ENCODE results near the gene FAM110C.

- TF ChIP-seq EZH2 (IDR thresholded peaks at IDR 0.05), result no peak
- TF ChIP-seq POLR2AphosphoS5 (IDR thresholded peaks at IDR 0.05; ENCODE audit: borderline replicate concordance, low read depth, low read length), result no peak
- no peak for TF ChIP-seq FOXP2 (optimal IDR thresholded peaks at IDR 0.05; ENCODE audit: control extremely low read depth, extremely low read length, insufficient read depth)
Measured at GRCh38 chr2:18402-19271, 27.7 kb downstream of the FAM110C start.

All from SK-N-MC (cell line).